K562 (cell line): ENCODE measurements around the gene SAMM50. TPM values are rescaled to one million over a fixed set of nuclear protein-coding genes. Genes with fewer than 3 reads are reported as not detected.

Source experiments
- ATAC-seq: fragments of 200-7000 bp; cut with Tn5 transposase; 3 replicates; pipeline ENCODE4 v1.9.1; 2020; ENCODE audit warnings: moderate library complexity
- BruUV-seq: library from RNA; stranded (reverse); fragments of 400-500 nt; replicated peaks from 2 replicates; lab custom pipeline; 2021; lab: Mats Ljungman, UMichigan
- CTCF ChIA-PET: fragments of 300-600 bp; formaldehyde crosslinking; extraction: SDS; loops from one replicate; lab custom pipeline; 2021; ENCODE audit warnings: low intra/inter-chr PET ratio; lab: Yijun Ruan, JAX
- POLR2A ChIA-PET: fragments of 300-600, 350-650 bp; sonication (Branson Sonifier 250); formaldehyde crosslinking; extraction: SDS; loops from one replicate; lab custom pipeline; 2021; ENCODE audit warnings: antibody characterized with exemption, inconsistent platforms; lab: Yijun Ruan, JAX
- DNase-seq, 4 experiments: peaks; one replicate each; pipeline versions ENCODE4 v3.0.0 to v3.0.0-alpha.2; 2011 to 2018; ENCODE audit warnings: low spot score in 3 of 4, mixed read lengths in 3 of 4; ENCODE audit errors: extremely low read depth in 1 of 4
- FAIRE-seq: peaks from 2 replicates; lab custom pipeline; 2011; peaks lifted over from hg19 to GRCh38; lab: Jason Lieb, UNC
- H2AFZ ChIP-seq: 2 replicates; pipeline ENCODE4 v1.6.0; 2011; ENCODE audit warnings: low read depth, low read length, control low read depth, inconsistent platforms
- H3K27ac ChIP-seq: fragments of 200-600 bp; 3 replicates; pipeline ENCODE4 v1.8.0; 2011; ENCODE audit warnings: low read depth, mild to moderate bottlenecking, control low read depth, inconsistent platforms, low read length, moderate library complexity, mixed read lengths; ENCODE audit errors: extremely low read depth
- H3K27me3 ChIP-seq, 2 experiments: fragments of 300-600 bp in 1 of 2; 2 replicates in 1 of 2; 3 replicates in 1 of 2; pipeline versions ENCODE4 v1.6.0 to v1.8.0; 2011; ENCODE audit warnings: inconsistent platforms in 2 of 2, low read length in 2 of 2, mild to moderate bottlenecking in 1 of 2, mixed read lengths in 1 of 2, moderate library complexity in 1 of 2; ENCODE audit not compliant: control insufficient read depth in 2 of 2, insufficient read depth in 2 of 2
- H3K36me3 ChIP-seq: fragments of 300-600 bp; 3 replicates; pipeline ENCODE4 v1.8.0; 2011; ENCODE audit warnings: mild to moderate bottlenecking, low read length, inconsistent platforms; ENCODE audit not compliant: control insufficient read depth, insufficient read depth
- H3K4me1 ChIP-seq, 2 experiments: fragments of 200-600 bp in 1 of 2; replicated peaks in 1 of 2; 2 replicates in 1 of 2; 3 replicates in 1 of 2; pipeline versions ENCODE4 v1.5.1 to v1.8.0; 2011; ENCODE audit warnings: inconsistent platforms in 2 of 2, low read length in 2 of 2, mild to moderate bottlenecking in 1 of 2, mixed read lengths in 1 of 2, moderate library complexity in 1 of 2; ENCODE audit not compliant: control insufficient read depth in 2 of 2, insufficient read depth in 2 of 2
- H3K4me2 ChIP-seq: 2 replicates; pipeline ENCODE4 v1.6.1; 2011; ENCODE audit warnings: low read length, control low read depth, inconsistent platforms, mixed read lengths; ENCODE audit not compliant: insufficient read depth
- H3K4me3 ChIP-seq: fragments of 200-600 bp; sonication (generic), shearing (Covaris generic); 2 replicates; pipeline ENCODE4 v1.5.1; 2016; ENCODE audit warnings: control low read depth, inconsistent platforms
- H3K79me2 ChIP-seq: fragments of 200-600 bp; 3 replicates; pipeline ENCODE4 v1.8.0; 2011; ENCODE audit warnings: low read length, inconsistent platforms; ENCODE audit not compliant: control insufficient read depth, insufficient read depth
- H3K9ac ChIP-seq, 2 experiments: 2 replicates each; pipeline versions ENCODE4 v1.6.0 to v1.6.1; 2011; ENCODE audit warnings: low read depth in 2 of 2, low read length in 2 of 2, control low read depth in 1 of 2, inconsistent platforms in 1 of 2, mild to moderate bottlenecking in 1 of 2, mixed read lengths in 1 of 2; ENCODE audit not compliant: insufficient read depth in 1 of 2
- H3K9me1 ChIP-seq: one replicate; pipeline ENCODE4 v1.6.0; 2011; ENCODE audit warnings: inconsistent platforms, mild to moderate bottlenecking, low read length, moderate library complexity; ENCODE audit not compliant: control insufficient read depth, insufficient read depth
- H3K9me3 ChIP-seq: replicated peaks from 2 replicates; pipeline ENCODE4 v1.5.1; 2011; ENCODE audit warnings: low read depth, low read length, inconsistent platforms; ENCODE audit not compliant: control insufficient read depth, insufficient read depth
- H4K20me1 ChIP-seq: replicated peaks from 2 replicates; pipeline ENCODE4 v1.6.1; 2011; ENCODE audit warnings: low read length, inconsistent platforms, mixed read lengths; ENCODE audit not compliant: control insufficient read depth, insufficient read depth
- ATF3 ChIP-seq, 2 experiments: fragments of 450-650 bp in 1 of 2; sonication (generic) in 1 of 2; formaldehyde crosslinking in 1 of 2; IDR thresholded peaks in 1 of 2; conservative IDR thresholded peaks in 1 of 2; 2 replicates each; pipeline versions ENCODE4 v1.6.1 to v1.8.1; 2016 to 2023; ENCODE audit warnings: mild to moderate bottlenecking in 2 of 2, moderate library complexity in 2 of 2, inconsistent platforms in 1 of 2, missing genetic modification reagents in 1 of 2
- FOXA1 ChIP-seq: fragments of 450-650 bp; IDR thresholded peaks from 2 replicates; pipeline ENCODE4 v1.6.1; 2016; ENCODE audit warnings: mild to moderate bottlenecking, borderline replicate concordance
- FOXJ3 ChIP-seq: sonication (generic); formaldehyde crosslinking; IDR thresholded peaks from 2 replicates; pipeline ENCODE4 v1.4.0; 2020; ENCODE audit warnings: mild to moderate bottlenecking, missing genetic modification reagents
- MCM3 ChIP-seq: fragments of 450-650 bp; IDR thresholded peaks from 2 replicates; pipeline ENCODE4 v1.6.1; 2016
- NFE2 ChIP-seq: IDR thresholded peaks from 2 replicates; pipeline ENCODE4 v1.6.1; 2014; ENCODE audit warnings: antibody characterized with exemption, low read depth
- NUFIP1 ChIP-seq: fragments of 450-650 bp; IDR thresholded peaks from 2 replicates; pipeline ENCODE4 v1.6.1; 2018; ENCODE audit not compliant: partially characterized antibody
- RFX7 ChIP-seq: fragments of 250-450 bp; sonication (Bioruptor Pico); IDR thresholded peaks from 2 replicates; pipeline ENCODE4 v1.5.1; 2021; ENCODE audit warnings: mild to moderate bottlenecking
- TFAM ChIP-seq: fragments of 250-450 bp; sonication (Bioruptor Pico); conservative IDR thresholded peaks from 2 replicates; pipeline ENCODE4 v1.5.0; 2021; ENCODE audit warnings: mild to moderate bottlenecking, moderate library complexity
- XRCC5 ChIP-seq: fragments of 200-400 bp; formaldehyde crosslinking; IDR thresholded peaks from 2 replicates; pipeline ENCODE4 v1.6.1; 2017; ENCODE audit warnings: low read depth, mild to moderate bottlenecking, low read length
- ZNF212 ChIP-seq: fragments of 450-650 bp; formaldehyde crosslinking; IDR thresholded peaks from 2 replicates; pipeline ENCODE4 v1.4.0; 2020; ENCODE audit warnings: mild to moderate bottlenecking
- WGBS: fragments of 100-300 bp; shearing (Covaris generic); methylation state at CpG from one replicate; pipeline ENCODE4 v1.1.6; 2016; ENCODE audit warnings: low coverage, mixed read lengths; ENCODE audit not compliant: insufficient coverage; ENCODE audit errors: missing lambda C conversion rate; 5-methylcytosine and 5-hydroxymethylcytosine counted together
- in situ Hi-C: fragments of 300-500 bp; cut with MboI; formaldehyde crosslinking; loops from 4 replicates; pipeline ENCODE4 v1.15.0; 2018; ENCODE audit warnings: inconsistent platforms, mixed read lengths
- intact Hi-C: fragments of 100-400 bp; cut with micrococcal nuclease; formaldehyde crosslinking; loops from 2 replicates; pipeline ENCODE4 v1.14.2; 2022
- polyA plus RNA-seq, 8 experiments: library from polyadenylated mRNA; depleted of rRNA in 4 of 8; stranded (reverse) in 5 of 8; unstranded in 3 of 8; fragments of >200 nt; fragmentation: Nextera tagmentation in 2 of 8; fragmentation: Illumina TruSeq in 1 of 8; extraction: Ambion mirVana in 2 of 8; extraction: Trizol in 1 of 8; gene quantifications; 2 replicates each; pipeline versions ENCODE4 v1.2.1 to v1.2.3, GENCODE V29; 2011 to 2014; ENCODE audit warnings: inconsistent platforms in 1 of 8, missing spikeins in 1 of 8
- total RNA-seq, 7 experiments: library from RNA; depleted of rRNA in 6 of 7; stranded (reverse); fragments of >200 nt in 6 of 7; fragmentation: Illumina TruSeq in 2 of 7; extraction: Trizol in 2 of 7; gene quantifications; 2 replicates each; pipeline versions ENCODE4 v1.2.1 to v1.2.3, GENCODE V29; 2011 to 2021; ENCODE audit warnings: low replicate concordance in 1 of 7
- TF ChIP-seq, protein P1 (sequence below): fragments of 450-650 bp; IDR thresholded peaks from 2 replicates; pipeline ENCODE4 v1.6.1; 2018; ENCODE audit warnings: mild to moderate bottlenecking, low read depth; ENCODE audit not compliant: partially characterized antibody

SAMM50 gene
- total and polyA plus RNA-seq, 9 of the 15 experiments (the other 6 are each of a cell fraction or from before 2014, with no cell fraction given): 14.6 to 49.3 (median 38.1) TPM

DNA sequence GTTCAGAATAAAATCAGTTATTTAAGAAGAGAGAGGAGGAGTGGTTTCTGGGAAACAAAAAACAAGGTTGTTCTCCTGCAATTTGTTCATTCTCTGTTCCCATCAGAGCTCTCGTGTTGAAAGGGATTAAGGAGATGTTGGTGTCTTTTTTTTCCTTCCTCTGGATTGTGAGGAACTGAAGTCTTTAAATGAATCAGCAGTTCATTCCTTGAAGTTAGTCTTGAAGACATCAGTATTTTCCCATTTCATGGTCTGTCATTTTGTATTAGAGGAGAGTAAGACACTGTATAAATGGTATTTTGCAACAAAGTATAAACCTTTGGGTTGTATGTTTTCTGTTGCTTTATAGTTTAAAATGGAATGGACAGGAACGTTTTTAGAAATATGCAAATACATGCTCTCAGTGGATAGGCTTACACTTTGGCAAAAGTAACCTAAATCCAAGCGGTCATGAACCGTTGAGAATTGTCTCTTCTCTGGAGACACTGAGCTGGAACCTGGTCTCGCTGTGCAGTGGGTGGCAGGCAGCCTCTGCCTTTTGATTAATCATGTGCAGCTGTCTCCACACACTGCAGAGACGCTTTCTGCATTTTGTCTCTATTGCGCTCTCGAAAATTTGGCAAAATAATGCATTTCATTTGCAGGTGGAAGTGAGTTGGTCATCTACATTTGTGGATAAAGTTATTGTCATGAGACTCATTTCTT lies 33.0 kb downstream of the SAMM50 start:
- WGBS: 77% methylated on average over 6 of the region's 8 CpGs
- Histone ChIP-seq H3K36me3 (peaks cover 78% of the 10 kb centered on the region), H3K4me1 (peaks cover 7% of the 10 kb centered on the region in 2 experiments; a peak in 4 of 5 replicates), H3K27me3 (no peaks in the 10 kb centered on the region), H3K4me3 (no peak overlapping the region), H3K27ac (no peak overlapping the region), H2AFZ (no peak overlapping the region), H4K20me1 (0 out of 2 replicates have a peak, but pooled peaks cover 1% of the 10 kb centered on the region), H3K4me2 (no peak overlapping the region), H3K9me1 (no peaks in the 10 kb centered on the region), H3K79me2 (no peaks in the 10 kb centered on the region), H3K9ac (no peak overlapping the region)
- FAIRE-seq: no peak
- CTCF ChIA-PET: no interaction called here
- no TSS peak for BruUV-seq
- in situ Hi-C loops (no loop called here), intact Hi-C loops (no loop called here)
- POLR2A ChIA-PET: interaction anchor here (0.6 to 1.3 kb wide), 2 partner anchors 34 to 637 kb away, joined by 3 read pairs; partner anchors contain the start of gene SAMM50
- no peak for DNase-seq
- no peak for TF ChIP-seq NFE2
- no peak for TF ChIP-seq FOXJ3 (CRISPR knock-in tag)
- TF ChIP-seq XRCC5: no peak
- TF ChIP-seq MCM3: no peak
- no peak for TF ChIP-seq FOXA1
- TF ChIP-seq, all 486 proteins: peak for 0
- ATAC-seq: no peak
- no peaks in the 10 kb centered on the region for H3K9me3 ChIP-seq

DNA sequence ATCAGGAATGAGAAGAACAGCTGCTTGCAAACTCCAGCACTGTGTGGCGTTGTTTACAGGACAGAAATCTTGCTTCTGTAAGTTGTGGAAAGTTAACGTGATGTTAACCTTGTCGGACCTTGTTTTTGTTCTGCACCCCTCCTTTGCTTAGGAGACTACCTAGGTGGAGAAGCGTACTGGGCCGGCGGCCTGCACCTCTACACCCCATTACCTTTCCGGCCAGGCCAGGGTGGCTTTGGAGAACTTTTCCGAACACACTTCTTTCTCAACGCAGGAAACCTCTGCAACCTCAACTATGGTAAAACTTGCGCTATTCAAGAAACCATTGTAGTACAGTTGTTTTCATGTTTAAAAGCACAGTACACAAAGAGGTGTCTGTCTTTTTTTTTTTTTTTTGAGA lies 33.7 kb downstream of the SAMM50 start:
- Histone ChIP-seq H3K36me3 (peaks cover 78% of the 10 kb centered on the region), H3K4me1 (peaks cover 7% of the 10 kb centered on the region in 2 experiments; a peak in 4 of 5 replicates), H3K79me2 (no peaks in the 10 kb centered on the region), H3K4me3 (no peak overlapping the region), H3K4me2 (no peak overlapping the region), H3K9ac (no peak overlapping the region), H3K27ac (no peak overlapping the region), H3K9me1 (no peaks in the 10 kb centered on the region), H3K27me3 (no peaks in the 10 kb centered on the region), H3K9me3 (no peaks in the 10 kb centered on the region), H2AFZ (no peak overlapping the region), H4K20me1 (peaks cover 7% of the 10 kb centered on the region; the same call in 1 of the 2 replicates)
- no peak for FAIRE-seq
- POLR2A ChIA-PET: no interaction called here
- 98% methylated on average over 8 of the region's 10 CpGs for WGBS
- intact Hi-C loops (no loop called here), in situ Hi-C loops (no loop called here)
- DNase-seq: no peak
- TF ChIP-seq ATF3 (IDR thresholded peaks at IDR 0.05) (no peak), ATF3 (CRISPR knock-in tag; conservative IDR thresholded peaks at IDR 0.05) (no peak), RFX7 (CRISPR knock-in tag) (no peak), TFAM (no peak), NUFIP1 (no peak), ZNF212 (no peak)
- TF ChIP-seq, protein P1, sequence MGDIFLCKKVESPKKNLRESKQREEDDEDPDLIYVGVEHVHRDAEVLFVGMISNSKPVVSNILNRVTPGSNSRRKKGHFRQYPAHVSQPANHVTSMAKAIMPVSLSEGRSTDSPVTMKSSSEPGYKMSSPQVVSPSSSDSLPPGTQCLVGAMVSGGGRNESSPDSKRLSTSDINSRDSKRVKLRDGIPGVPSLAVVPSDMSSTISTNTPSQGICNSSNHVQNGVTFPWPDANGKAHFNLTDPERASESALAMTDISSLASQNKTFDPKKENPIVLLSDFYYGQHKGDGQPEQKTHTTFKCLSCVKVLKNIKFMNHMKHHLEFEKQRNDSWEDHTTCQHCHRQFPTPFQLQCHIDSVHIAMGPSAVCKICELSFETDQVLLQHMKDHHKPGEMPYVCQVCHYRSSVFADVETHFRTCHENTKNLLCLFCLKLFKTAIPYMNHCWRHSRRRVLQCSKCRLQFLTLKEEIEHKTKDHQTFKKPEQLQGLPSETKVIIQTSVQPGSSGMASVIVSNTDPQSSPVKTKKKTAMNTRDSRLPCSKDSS: no peak
- ATAC-seq: no peak
- no TSS peak for BruUV-seq
- CTCF ChIA-PET: no interaction called here
